ENCODE data around the gene MIEN1. TPM values are rescaled to one million over a fixed set of nuclear protein-coding genes. Genes with fewer than 3 reads are reported as not detected.

Gene MIEN1
- total RNA-seq, 1 experiment from 2014 or later, result 40.6 TPM

- TF ChIP-seq ZMAT4 (CRISPR knock-in tag; IDR thresholded peaks at IDR 0.05), result no peak
- TF ChIP-seq ZBTB21 (CRISPR knock-in tag; IDR thresholded peaks at IDR 0.05; ENCODE audit: borderline replicate concordance), result peak; percentile 36; the same call in 1 of the 2 replicates
- TF ChIP-seq, protein P1, sequence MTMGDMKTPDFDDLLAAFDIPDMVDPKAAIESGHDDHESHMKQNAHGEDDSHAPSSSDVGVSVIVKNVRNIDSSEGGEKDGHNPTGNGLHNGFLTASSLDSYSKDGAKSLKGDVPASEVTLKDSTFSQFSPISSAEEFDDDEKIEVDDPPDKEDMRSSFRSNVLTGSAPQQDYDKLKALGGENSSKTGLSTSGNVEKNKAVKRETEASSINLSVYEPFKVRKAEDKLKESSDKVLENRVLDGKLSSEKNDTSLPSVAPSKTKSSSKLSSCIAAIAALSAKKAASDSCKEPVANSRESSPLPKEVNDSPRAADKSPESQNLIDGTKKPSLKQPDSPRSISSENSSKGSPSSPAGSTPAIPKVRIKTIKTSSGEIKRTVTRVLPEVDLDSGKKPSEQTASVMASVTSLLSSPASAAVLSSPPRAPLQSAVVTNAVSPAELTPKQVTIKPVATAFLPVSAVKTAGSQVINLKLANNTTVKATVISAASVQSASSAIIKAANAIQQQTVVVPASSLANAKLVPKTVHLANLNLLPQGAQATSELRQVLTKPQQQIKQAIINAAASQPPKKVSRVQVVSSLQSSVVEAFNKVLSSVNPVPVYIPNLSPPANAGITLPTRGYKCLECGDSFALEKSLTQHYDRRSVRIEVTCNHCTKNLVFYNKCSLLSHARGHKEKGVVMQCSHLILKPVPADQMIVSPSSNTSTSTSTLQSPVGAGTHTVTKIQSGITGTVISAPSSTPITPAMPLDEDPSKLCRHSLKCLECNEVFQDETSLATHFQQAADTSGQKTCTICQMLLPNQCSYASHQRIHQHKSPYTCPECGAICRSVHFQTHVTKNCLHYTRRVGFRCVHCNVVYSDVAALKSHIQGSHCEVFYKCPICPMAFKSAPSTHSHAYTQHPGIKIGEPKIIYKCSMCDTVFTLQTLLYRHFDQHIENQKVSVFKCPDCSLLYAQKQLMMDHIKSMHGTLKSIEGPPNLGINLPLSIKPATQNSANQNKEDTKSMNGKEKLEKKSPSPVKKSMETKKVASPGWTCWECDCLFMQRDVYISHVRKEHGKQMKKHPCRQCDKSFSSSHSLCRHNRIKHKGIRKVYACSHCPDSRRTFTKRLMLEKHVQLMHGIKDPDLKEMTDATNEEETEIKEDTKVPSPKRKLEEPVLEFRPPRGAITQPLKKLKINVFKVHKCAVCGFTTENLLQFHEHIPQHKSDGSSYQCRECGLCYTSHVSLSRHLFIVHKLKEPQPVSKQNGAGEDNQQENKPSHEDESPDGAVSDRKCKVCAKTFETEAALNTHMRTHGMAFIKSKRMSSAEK (CRISPR knock-in tag; IDR thresholded peaks at IDR 0.05; ENCODE audit: borderline replicate concordance), result no peak
- TF ChIP-seq USF2 (CRISPR knock-in tag; IDR thresholded peaks at IDR 0.05), result 0 out of 2 replicates have a peak, but pooled peaks have one; percentile 4
- no peak for TF ChIP-seq NFATC4 (CRISPR knock-in tag; IDR thresholded peaks at IDR 0.05)
- TF ChIP-seq, protein P2, sequence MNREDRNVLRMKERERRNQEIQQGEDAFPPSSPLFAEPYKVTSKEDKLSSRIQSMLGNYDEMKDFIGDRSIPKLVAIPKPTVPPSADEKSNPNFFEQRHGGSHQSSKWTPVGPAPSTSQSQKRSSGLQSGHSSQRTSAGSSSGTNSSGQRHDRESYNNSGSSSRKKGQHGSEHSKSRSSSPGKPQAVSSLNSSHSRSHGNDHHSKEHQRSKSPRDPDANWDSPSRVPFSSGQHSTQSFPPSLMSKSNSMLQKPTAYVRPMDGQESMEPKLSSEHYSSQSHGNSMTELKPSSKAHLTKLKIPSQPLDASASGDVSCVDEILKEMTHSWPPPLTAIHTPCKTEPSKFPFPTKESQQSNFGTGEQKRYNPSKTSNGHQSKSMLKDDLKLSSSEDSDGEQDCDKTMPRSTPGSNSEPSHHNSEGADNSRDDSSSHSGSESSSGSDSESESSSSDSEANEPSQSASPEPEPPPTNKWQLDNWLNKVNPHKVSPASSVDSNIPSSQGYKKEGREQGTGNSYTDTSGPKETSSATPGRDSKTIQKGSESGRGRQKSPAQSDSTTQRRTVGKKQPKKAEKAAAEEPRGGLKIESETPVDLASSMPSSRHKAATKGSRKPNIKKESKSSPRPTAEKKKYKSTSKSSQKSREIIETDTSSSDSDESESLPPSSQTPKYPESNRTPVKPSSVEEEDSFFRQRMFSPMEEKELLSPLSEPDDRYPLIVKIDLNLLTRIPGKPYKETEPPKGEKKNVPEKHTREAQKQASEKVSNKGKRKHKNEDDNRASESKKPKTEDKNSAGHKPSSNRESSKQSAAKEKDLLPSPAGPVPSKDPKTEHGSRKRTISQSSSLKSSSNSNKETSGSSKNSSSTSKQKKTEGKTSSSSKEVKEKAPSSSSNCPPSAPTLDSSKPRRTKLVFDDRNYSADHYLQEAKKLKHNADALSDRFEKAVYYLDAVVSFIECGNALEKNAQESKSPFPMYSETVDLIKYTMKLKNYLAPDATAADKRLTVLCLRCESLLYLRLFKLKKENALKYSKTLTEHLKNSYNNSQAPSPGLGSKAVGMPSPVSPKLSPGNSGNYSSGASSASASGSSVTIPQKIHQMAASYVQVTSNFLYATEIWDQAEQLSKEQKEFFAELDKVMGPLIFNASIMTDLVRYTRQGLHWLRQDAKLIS (CRISPR knock-in tag; IDR thresholded peaks at IDR 0.05; ENCODE audit: borderline replicate concordance), result no peak
- TF ChIP-seq KAT7 (CRISPR knock-in tag; IDR thresholded peaks at IDR 0.05; ENCODE audit: borderline replicate concordance), result peak; percentile 97
- TF ChIP-seq, protein P3, sequence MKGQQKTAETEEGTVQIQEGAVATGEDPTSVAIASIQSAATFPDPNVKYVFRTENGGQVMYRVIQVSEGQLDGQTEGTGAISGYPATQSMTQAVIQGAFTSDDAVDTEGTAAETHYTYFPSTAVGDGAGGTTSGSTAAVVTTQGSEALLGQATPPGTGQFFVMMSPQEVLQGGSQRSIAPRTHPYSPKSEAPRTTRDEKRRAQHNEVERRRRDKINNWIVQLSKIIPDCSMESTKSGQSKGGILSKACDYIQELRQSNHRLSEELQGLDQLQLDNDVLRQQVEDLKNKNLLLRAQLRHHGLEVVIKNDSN (CRISPR knock-in tag; IDR thresholded peaks at IDR 0.05), result peak; percentile 42; the same call in 1 of the 2 replicates
- TF ChIP-seq TP53 (CRISPR knock-in tag; IDR thresholded peaks at IDR 0.05), result no peak
- TF ChIP-seq ARID4B (CRISPR knock-in tag; IDR thresholded peaks at IDR 0.05; ENCODE audit: borderline replicate concordance), result peak; percentile 88; the same call in 1 of the 2 replicates
- TF ChIP-seq FOXK1 (CRISPR knock-in tag; IDR thresholded peaks at IDR 0.05), result peak; percentile 94
- no peak for TF ChIP-seq SMAD3 (CRISPR knock-in tag; IDR thresholded peaks at IDR 0.05; ENCODE audit: borderline replicate concordance)
- TF ChIP-seq RELA (CRISPR knock-in tag; IDR thresholded peaks at IDR 0.05; ENCODE audit: borderline replicate concordance), result 0 out of 2 replicates have a peak, but pooled peaks have one; percentile 56
- TF ChIP-seq SOX15 (CRISPR knock-in tag; IDR thresholded peaks at IDR 0.05), result no peak
- TF ChIP-seq, protein P4, sequence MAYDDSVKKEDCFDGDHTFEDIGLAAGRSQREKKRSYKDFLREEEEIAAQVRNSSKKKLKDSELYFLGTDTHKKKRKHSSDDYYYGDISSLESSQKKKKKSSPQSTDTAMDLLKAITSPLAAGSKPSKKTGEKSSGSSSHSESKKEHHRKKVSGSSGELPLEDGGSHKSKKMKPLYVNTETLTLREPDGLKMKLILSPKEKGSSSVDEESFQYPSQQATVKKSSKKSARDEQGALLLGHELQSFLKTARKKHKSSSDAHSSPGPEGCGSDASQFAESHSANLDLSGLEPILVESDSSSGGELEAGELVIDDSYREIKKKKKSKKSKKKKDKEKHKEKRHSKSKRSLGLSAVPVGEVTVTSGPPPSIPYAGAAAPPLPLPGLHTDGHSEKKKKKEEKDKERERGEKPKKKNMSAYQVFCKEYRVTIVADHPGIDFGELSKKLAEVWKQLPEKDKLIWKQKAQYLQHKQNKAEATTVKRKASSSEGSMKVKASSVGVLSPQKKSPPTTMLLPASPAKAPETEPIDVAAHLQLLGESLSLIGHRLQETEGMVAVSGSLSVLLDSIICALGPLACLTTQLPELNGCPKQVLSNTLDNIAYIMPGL (CRISPR knock-in tag; IDR thresholded peaks at IDR 0.05), result no peak
- TF ChIP-seq ZNF423 (CRISPR knock-in tag; IDR thresholded peaks at IDR 0.05), result peak; percentile 49; the same call in 1 of the 2 replicates
- TF ChIP-seq MXD4 (CRISPR knock-in tag; IDR thresholded peaks at IDR 0.05; ENCODE audit: borderline replicate concordance), result no peak
Measured at GRCh38 chr17:39740357-39741111, 10.2 kb upstream of the MIEN1 start (continued).

Measured in WTC11 (cell line).